Smooth muscle cell (in vitro differentiated cells): ENCODE measurements around the gene LMBR1. TPM values are rescaled to one million over a fixed set of nuclear protein-coding genes. Genes with fewer than 3 reads are reported as not detected.
A peak's percentile ranks its signal among the peaks of the same experiment; 100 is the strongest.

ENCODE experiments used
- DNase-seq: peaks from one replicate; lab custom pipeline; 2025; ENCODE audit not compliant: unreplicated experiment; lab: John Stamatoyannopoulos, UW
- H2AFZ ChIP-seq: fragments of 200-600 bp; sonication (generic); 2 replicates; pipeline ENCODE4 v1.6.0; 2016; ENCODE audit warnings: antibody characterized with exemption, low read depth, mild to moderate bottlenecking
- H3F3A ChIP-seq: fragments of 200-600 bp; sonication (generic); 2 replicates; pipeline ENCODE4 v1.6.0; 2017; ENCODE audit warnings: antibody characterized with exemption, low read depth
- H3K27ac ChIP-seq: fragments of 200-600 bp; sonication (generic); 2 replicates; pipeline ENCODE4 v1.5.1; 2016; ENCODE audit warnings: low read depth, mild to moderate bottlenecking
- H3K27me3 ChIP-seq: fragments of 200-600 bp; sonication (generic); 2 replicates; pipeline ENCODE4 v1.6.1; 2016; ENCODE audit warnings: low read depth, mild to moderate bottlenecking
- H3K36me3 ChIP-seq: fragments of 200-600 bp; sonication (generic); 2 replicates; pipeline ENCODE4 v1.5.1; 2016; ENCODE audit warnings: low read depth
- H3K4me1 ChIP-seq: fragments of 200-600 bp; sonication (generic); 2 replicates; pipeline ENCODE4 v1.5.1; 2016; ENCODE audit warnings: low read depth
- H3K4me2 ChIP-seq: fragments of 200-600 bp; sonication (generic); 2 replicates; pipeline ENCODE4 v1.6.0; 2016; ENCODE audit warnings: mild to moderate bottlenecking
- H3K4me3 ChIP-seq: fragments of 200-600 bp; sonication (generic); 2 replicates; pipeline ENCODE4 v1.5.1; 2016; ENCODE audit warnings: mild to moderate bottlenecking
- H3K79me2 ChIP-seq: fragments of 200-600 bp; sonication (generic); 2 replicates; pipeline ENCODE4 v1.6.0; 2016; ENCODE audit warnings: low read depth, mild to moderate bottlenecking
- H3K9ac ChIP-seq: fragments of 200-600 bp; sonication (generic); 2 replicates; pipeline ENCODE4 v1.6.0; 2016; ENCODE audit warnings: low read depth
- H3K9me3 ChIP-seq: fragments of 200-600 bp; sonication (generic); replicated peaks from 2 replicates; pipeline ENCODE4 v1.5.1; 2016; ENCODE audit warnings: low read depth
- H4K20me1 ChIP-seq: fragments of 200-600 bp; sonication (generic); 2 replicates; pipeline ENCODE4 v1.6.0; 2016; ENCODE audit warnings: low read depth
- CTCF ChIP-seq: fragments of 200-600 bp; sonication (generic); IDR thresholded peaks from 2 replicates; pipeline ENCODE4 v1.5.1; 2017; ENCODE audit warnings: borderline replicate concordance, mild to moderate bottlenecking, antibody characterized with exemption; ENCODE audit not compliant: insufficient read depth, poor library complexity, severe bottlenecking
- WGBS: methylation state at CpG from one replicate; pipeline ENCODE4 v1.1.7; 2016; ENCODE audit warnings: low lambda C conversion rate; 5-methylcytosine and 5-hydroxymethylcytosine counted together
- polyA plus RNA-seq: library from polyadenylated mRNA; unstranded; fragments of >200 nt; fragmentation: Nextera tagmentation; extraction: Ambion mirVana; gene quantifications from 2 replicates; pipeline ENCODE4 v1.2.1, GENCODE V29; 2016
- total RNA-seq: library from RNA; depleted of rRNA; stranded (reverse); fragments of >200 nt; gene quantifications from 2 replicates; pipeline ENCODE4 v1.2.3, GENCODE V29; 2014

The LMBR1 gene
- total and polyA plus RNA-seq, 2 experiments from 2014 or later, result 9.7 to 30.3 TPM

GRCh38 chr7:156753229-156753560 lies 139.8 kb downstream of the LMBR1 start:
- Histone ChIP-seq H3K27me3 (no peaks in the 10 kb centered on the region), H3F3A (peaks cover 12% of the 10 kb centered on the region), H3K4me1 (peaks cover 21% of the 10 kb centered on the region), H4K20me1 (no peaks in the 10 kb centered on the region), H2AFZ (no peak overlapping the region), H3K36me3 (no peaks in the 10 kb centered on the region), H3K79me2 (no peaks in the 10 kb centered on the region), H3K4me3 (no peak overlapping the region), H3K27ac (no peak overlapping the region), H3K9ac (no peak overlapping the region), H3K9me3 (no peaks in the 10 kb centered on the region), H3K4me2 (no peak overlapping the region)
- TF ChIP-seq CTCF, result no peak
- DNase-seq, result no peak
- WGBS, result 81% methylated on average over 4 of the region's 4 CpGs

GRCh38 chr7:156752367-156753228 lies 140.4 kb downstream of the LMBR1 start:
- Histone ChIP-seq H3K27ac (peak overlapping the region; percentile 27), H4K20me1 (no peaks in the 10 kb centered on the region), H3K9me3 (no peaks in the 10 kb centered on the region), H3K4me1 (peaks cover 21% of the 10 kb centered on the region), H3K36me3 (no peaks in the 10 kb centered on the region), H3K79me2 (no peaks in the 10 kb centered on the region), H3K9ac (no peak overlapping the region), H3K4me2 (peak overlapping the region; percentile 16), H2AFZ (no peak overlapping the region), H3K27me3 (no peaks in the 10 kb centered on the region), H3F3A (peaks cover 12% of the 10 kb centered on the region), H3K4me3 (no peak overlapping the region)
- WGBS, result 48% methylated on average over 7 of the region's 7 CpGs
- DNase-seq, result no peak
- no peak for TF ChIP-seq CTCF

GRCh38 chr7:156751319-156751718 lies 141.7 kb downstream of the LMBR1 start:
- no peak for DNase-seq
- peak overlapping the region; percentile 47 for H3K9ac ChIP-seq
- H3K4me3 ChIP-seq, result no peak overlapping the region
- peak overlapping the region; percentile 92 for H3K27ac ChIP-seq
- H3K9me3 ChIP-seq, result no peaks in the 10 kb centered on the region
- no peak for TF ChIP-seq CTCF
- H3F3A ChIP-seq, result peaks cover 12% of the 10 kb centered on the region
- H3K79me2 ChIP-seq, result no peaks in the 10 kb centered on the region
- H3K27me3 ChIP-seq, result no peaks in the 10 kb centered on the region
- peak overlapping the region; percentile 75 for H3K4me2 ChIP-seq
- H3K36me3 ChIP-seq, result no peaks in the 10 kb centered on the region
- H4K20me1 ChIP-seq, result no peaks in the 10 kb centered on the region
- H3K4me1 ChIP-seq, result peaks cover 21% of the 10 kb centered on the region
- 28% methylated on average over 3 of the region's 3 CpGs for WGBS
- no peak overlapping the region for H2AFZ ChIP-seq

GRCh38 chr7:156747718-156748117 lies 145.3 kb downstream of the LMBR1 start:
- 94% methylated on average over 1 of the region's 1 CpG for WGBS
- no peak overlapping the region for H3K27ac ChIP-seq
- peaks cover 10% of the 10 kb centered on the region for H3F3A ChIP-seq
- peaks cover 14% of the 10 kb centered on the region for H3K4me1 ChIP-seq
- DNase-seq, result no peak
- no peak overlapping the region for H2AFZ ChIP-seq
- no peak for TF ChIP-seq CTCF
- no peak overlapping the region for H3K4me3 ChIP-seq
- H3K27me3 ChIP-seq, result no peaks in the 10 kb centered on the region
- H3K79me2 ChIP-seq, result no peaks in the 10 kb centered on the region
- H3K9ac ChIP-seq, result no peak overlapping the region
- H3K4me2 ChIP-seq, result no peak overlapping the region
- H3K36me3 ChIP-seq, result no peaks in the 10 kb centered on the region
- no peaks in the 10 kb centered on the region for H4K20me1 ChIP-seq
- H3K9me3 ChIP-seq, result no peaks in the 10 kb centered on the region
